SH-SY5Y (cell line): Measurements from ENCODE around the gene EFCAB10.

Experiments used
- GATA2 ChIP-seq: IDR thresholded peaks from 2 replicates; pipeline ENCODE4 v1.6.1; 2011; ENCODE audit warnings: mild to moderate bottlenecking, low read depth, low read length
- GATA3 ChIP-seq: IDR thresholded peaks from 2 replicates; pipeline ENCODE4 v1.6.1; 2011; ENCODE audit warnings: low read depth, mild to moderate bottlenecking, low read length, moderate library complexity

EFCAB10 gene

GRCh38 chr7:105583061-105583460 lies 1.8 kb upstream of the EFCAB10 start:
- no peak for TF ChIP-seq GATA3
- no peak for TF ChIP-seq GATA2

GRCh38 chr7:105580022-105580740 lies 1.1 kb downstream of the EFCAB10 start:
- TF ChIP-seq GATA3 (no peak), GATA2 (peak; percentile 47; the same call in 1 of the 2 replicates)

GRCh38 chr7:105578496-105578895 lies 2.8 kb downstream of the EFCAB10 start:
- TF ChIP-seq GATA3: no peak
- no peak for TF ChIP-seq GATA2

GRCh38 chr7:105577251-105577650 lies 4.0 kb downstream of the EFCAB10 start:
- no peak for TF ChIP-seq GATA3
- TF ChIP-seq GATA2: no peak

GRCh38 chr7:105571891-105572290 lies 9.4 kb downstream of the EFCAB10 start:
- TF ChIP-seq GATA3 (no peak), GATA2 (no peak)

- no peak for TF ChIP-seq GATA3
- TF ChIP-seq GATA2: no peak
Observed at GRCh38 chr7:105567821-105568220, 13.5 kb downstream of the EFCAB10 start.

- no peak for TF ChIP-seq GATA2
- no peak for TF ChIP-seq GATA3
Observed at GRCh38 chr7:105567024-105567423, 14.3 kb downstream of the EFCAB10 start.

- TF ChIP-seq GATA3 (no peak), GATA2 (no peak)
Observed at GRCh38 chr7:105565190-105565589, 16.1 kb downstream of the EFCAB10 start.

- no peak for TF ChIP-seq GATA3
- no peak for TF ChIP-seq GATA2
Observed at GRCh38 chr7:105559926-105560325, 21.4 kb downstream of the EFCAB10 start.

GRCh38 chr7:105538339-105538738 lies 43.0 kb downstream of the EFCAB10 start:
- no peak for TF ChIP-seq GATA3
- TF ChIP-seq GATA2: no peak

GRCh38 chr7:105532709-105533460 lies 48.4 kb downstream of the EFCAB10 start:
- TF ChIP-seq GATA3: no peak
- TF ChIP-seq GATA2: no peak

GRCh38 chr7:105531792-105532671 lies 49.3 kb downstream of the EFCAB10 start, which contains the start of gene RINT1:
TSS of gene RINT1 (plus strand) at chr7:105532201. CDS start at chr7:105532316, 115 bp downstream.
- TF ChIP-seq GATA3: no peak
- TF ChIP-seq GATA2: 0 out of 2 replicates have a peak, but pooled peaks have one; percentile 22

GRCh38 chr7:105530546-105530945 lies 50.7 kb downstream of the EFCAB10 start:
- TF ChIP-seq GATA3 (no peak), GATA2 (no peak)

GRCh38 chr7:105530126-105530525 lies 51.2 kb downstream of the EFCAB10 start:
- no peak for TF ChIP-seq GATA3
- no peak for TF ChIP-seq GATA2

- no peak for TF ChIP-seq GATA2
- no peak for TF ChIP-seq GATA3
Observed at GRCh38 chr7:105524840-105525239, 56.5 kb downstream of the EFCAB10 start.
